COLO668 (cell line): ENCODE data around the gene SDR9C7.
"Not testable (repeated sequence)": the region's sequence is repeated elsewhere in the genome, so short reads cannot be mapped to it uniquely, and the experiment has no call there.

Experiments
- DNase-seq: peaks from one replicate; lab custom pipeline; 2025; ENCODE audit not compliant: unreplicated experiment; lab: John Stamatoyannopoulos, UW

SDR9C7 gene

GRCh38 chr12:56879240-56880124 lies 54.7 kb downstream of the SDR9C7 start:
- DNase-seq = not testable (repeated sequence)

GRCh38 chr12:56878010-56878339 lies 56.2 kb downstream of the SDR9C7 start:
- no peak for DNase-seq

- no peak for DNase-seq
Measured at GRCh38 chr12:56877195-56878009, 56.8 kb downstream of the SDR9C7 start.

- no peak for DNase-seq
Measured at GRCh38 chr12:56874821-56875220, 59.4 kb downstream of the SDR9C7 start.

GRCh38 chr12:56873382-56873781 lies 60.8 kb downstream of the SDR9C7 start:
- no peak for DNase-seq
